GM12892 (cell line): Measurements from ENCODE around the gene FOXQ1.

Experiments
- POLR2A ChIP-seq: IDR thresholded peaks from 2 replicates; pipeline ENCODE4 v1.6.1; 2011; ENCODE audit warnings: low read depth, low read length, control low read depth
- POLR2AphosphoS5 ChIP-seq: IDR thresholded peaks from 2 replicates; pipeline ENCODE4 v1.6.1; 2011; ENCODE audit warnings: low read depth, low read length, control low read depth
- TAF1 ChIP-seq: IDR thresholded peaks from 2 replicates; pipeline ENCODE4 v1.6.1; 2011; ENCODE audit warnings: low read depth, mild to moderate bottlenecking, control low read depth, low read length, borderline replicate concordance

DNA sequence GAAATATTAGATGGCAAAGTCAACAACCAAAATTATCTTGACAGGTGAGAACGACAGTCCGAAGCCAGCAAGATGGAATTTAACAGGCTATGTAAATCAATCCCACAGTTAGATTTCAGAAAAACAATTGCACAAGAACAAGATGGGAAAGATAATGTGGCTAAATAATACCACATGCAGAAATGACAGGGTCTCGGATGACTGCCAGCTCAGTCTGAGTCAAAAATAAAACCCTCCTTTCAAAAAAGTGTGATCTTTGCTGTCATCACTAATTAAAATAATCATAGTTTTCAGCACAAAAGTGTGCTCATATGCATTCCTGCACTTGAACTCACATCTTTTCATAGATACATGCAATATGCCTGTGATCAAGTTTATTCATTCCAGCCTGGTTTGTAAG, 25.9 kb downstream of the FOXQ1 start:
- TF ChIP-seq TAF1: no peak
- no peak for TF ChIP-seq POLR2A
- no peak for TF ChIP-seq POLR2AphosphoS5
